ENCODE results near the gene MMP23B. TPM values are rescaled to one million over a fixed set of nuclear protein-coding genes. Genes with fewer than 3 reads are reported as not detected.
"Not testable (repeated sequence)": the region's sequence is repeated elsewhere in the genome, so short reads cannot be mapped to it uniquely, and the experiment has no call there.

The MMP23B gene
- total and polyA plus RNA-seq, 2 of the 8 experiments (the other 6 are each of a cell fraction or from before 2014, with no cell fraction given) = 9.2 to 14.6 TPM

DNA sequence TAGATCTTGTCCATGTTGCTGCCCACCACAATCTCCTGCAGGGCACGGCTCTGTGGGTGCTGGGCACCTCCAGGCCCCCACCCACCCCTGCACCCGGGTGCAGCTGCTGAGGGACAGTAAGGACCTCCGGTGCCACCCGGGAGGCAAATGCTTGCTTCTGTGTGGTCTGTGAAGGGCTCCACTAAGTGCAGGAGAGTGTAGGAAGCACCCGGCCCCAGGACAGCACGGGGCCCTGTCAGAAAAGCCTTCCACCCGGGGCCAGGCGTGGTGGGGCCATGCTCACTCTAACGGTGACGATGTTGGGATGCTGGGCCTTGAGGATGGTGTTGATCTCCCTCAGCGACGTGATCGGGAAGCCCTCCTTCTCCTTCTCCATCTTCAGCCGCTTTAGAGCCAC, 5.5 kb downstream of the MMP23B start:
- FAIRE-seq; H4K20me1 ChIP-seq (replicated peaks in 1 of 2; ENCODE audit: control insufficient read depth in 1 of 2, insufficient read depth in 2 of 2, low read length in 2 of 2); H2BK20ac ChIP-seq (ENCODE audit: low read length); H3K23me2 ChIP-seq (ENCODE audit: low read depth, low read length); H3K4me2 ChIP-seq (ENCODE audit: insufficient read depth in 1 of 2, low read depth in 2 of 2, low read length in 2 of 2); H2BK12ac ChIP-seq (ENCODE audit: low read depth, low read length); H3K27me3 ChIP-seq (replicated peaks in 1 of 4; ENCODE audit: control insufficient read depth in 3 of 4, extremely low read depth in 1 of 4, insufficient read depth in 3 of 4, low read length in 3 of 4); H3K79me2 ChIP-seq (ENCODE audit: control insufficient read depth in 1 of 2, insufficient read depth in 2 of 2, low read length in 2 of 2); H3K14ac ChIP-seq (ENCODE audit: insufficient read length); CTCF ChIA-PET (ENCODE audit: partially characterized antibody); H3K56ac ChIP-seq (replicated peaks; ENCODE audit: insufficient read length, low read depth, low read length); POLR2A ChIA-PET (ENCODE audit: partially characterized antibody); H3K18ac ChIP-seq (ENCODE audit: extremely low read depth, low read length); H3K4me3 ChIP-seq (ENCODE audit: extremely low read depth in 1 of 4, insufficient read depth in 2 of 4, low read depth in 3 of 4, low read length in 4 of 4); H2AK5ac ChIP-seq (ENCODE audit: low read depth, low read length); H3K9ac ChIP-seq (replicated peaks in 1 of 4; ENCODE audit: extremely low read depth in 1 of 4, low read depth in 3 of 4, low read length in 3 of 4); H4K8ac ChIP-seq (ENCODE audit: extremely low read depth, insufficient read depth, low read length); H2BK120ac ChIP-seq (replicated peaks; ENCODE audit: low read depth, low read length); H4K5ac ChIP-seq (ENCODE audit: insufficient read length, low read depth, low read length); H2AFZ ChIP-seq (ENCODE audit: low read length); H3K79me1 ChIP-seq (ENCODE audit: low read depth, low read length); H4K91ac ChIP-seq (replicated peaks; ENCODE audit: insufficient read length, low read length); H2BK5ac ChIP-seq (ENCODE audit: low read depth, low read length); H3K4me1 ChIP-seq (replicated peaks in 1 of 4; ENCODE audit: control insufficient read depth in 3 of 4, insufficient read depth in 4 of 4, low read length in 3 of 4); H3K4ac ChIP-seq (replicated peaks; ENCODE audit: insufficient read length, low read depth, low read length); DNase-seq (ENCODE audit: low read depth in 1 of 2, low spot score in 2 of 2); H3K9me3 ChIP-seq (ENCODE audit: insufficient read depth in 2 of 2, low read depth in 1 of 2, low read length in 1 of 2); H2BK15ac ChIP-seq (ENCODE audit: low read length); H3K27ac ChIP-seq (ENCODE audit: low read depth, low read length); H3K23ac ChIP-seq (ENCODE audit: insufficient read length): not testable (repeated sequence)
- peaks cover 0 to 15% (median 5%) of the 10 kb centered on the region in 4 experiments; a peak in 5 of 8 replicates for H3K36me3 ChIP-seq (ENCODE audit: control insufficient read depth in 2 of 4, insufficient read depth in 4 of 4, low read length in 3 of 4)
- 90% methylated on average over 12 of the region's 14 CpGs; no CpG with 5 or more reads in 1 of the 2 experiments for WGBS, 2 experiments (ENCODE audit: extremely low coverage in 1 of 2, insufficient coverage in 1 of 2, insufficient read length in 1 of 2, insufficient replicate concordance in 2 of 2, low coverage in 1 of 2, low lambda C conversion rate in 2 of 2, missing lambda C conversion rate in 1 of 2)

DNA sequence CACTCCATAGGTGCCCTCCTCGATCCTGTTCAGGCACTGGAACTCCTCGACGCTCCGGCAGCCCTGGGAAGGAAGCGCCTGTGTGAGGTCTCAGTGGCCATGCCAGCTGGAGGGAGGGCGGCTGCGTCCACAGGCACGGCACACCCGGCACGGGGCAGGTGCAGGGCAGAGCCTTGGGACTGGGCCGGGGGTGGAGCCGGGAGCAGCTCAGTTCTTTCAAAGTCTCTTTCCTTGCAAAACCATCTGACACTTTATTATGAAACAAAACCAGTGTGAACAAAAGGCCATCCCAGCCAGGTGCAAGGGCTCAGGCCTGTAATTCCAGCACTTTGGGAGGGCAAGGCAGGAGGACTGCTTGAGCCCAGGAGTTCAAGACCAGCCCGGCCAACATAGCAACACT, 6.6 kb downstream of the MMP23B start:
- H4K5ac ChIP-seq (ENCODE audit: insufficient read length, low read depth, low read length); POLR2A ChIA-PET (ENCODE audit: partially characterized antibody); H2BK12ac ChIP-seq (ENCODE audit: low read depth, low read length): not testable (repeated sequence)

More for the DNA sequence above, 6.6 kb downstream of the MMP23B start:
- H3K27ac ChIP-seq (ENCODE audit: low read depth, low read length); H4K20me1 ChIP-seq (replicated peaks in 1 of 2; ENCODE audit: control insufficient read depth in 1 of 2, insufficient read depth in 2 of 2, low read length in 2 of 2); H3K27me3 ChIP-seq (replicated peaks in 1 of 4; ENCODE audit: control insufficient read depth in 3 of 4, extremely low read depth in 1 of 4, insufficient read depth in 3 of 4, low read length in 3 of 4); H3K4me2 ChIP-seq (ENCODE audit: insufficient read depth in 1 of 2, low read depth in 2 of 2, low read length in 2 of 2); H4K8ac ChIP-seq (ENCODE audit: extremely low read depth, insufficient read depth, low read length); H3K4ac ChIP-seq (replicated peaks; ENCODE audit: insufficient read length, low read depth, low read length); H3K79me2 ChIP-seq (ENCODE audit: control insufficient read depth in 1 of 2, insufficient read depth in 2 of 2, low read length in 2 of 2); H3K14ac ChIP-seq (ENCODE audit: insufficient read length); H2BK120ac ChIP-seq (replicated peaks; ENCODE audit: low read depth, low read length); H3K23ac ChIP-seq (ENCODE audit: insufficient read length); H2BK5ac ChIP-seq (ENCODE audit: low read depth, low read length); DNase-seq (ENCODE audit: low read depth in 1 of 2, low spot score in 2 of 2); H3K4me1 ChIP-seq (replicated peaks in 1 of 4; ENCODE audit: control insufficient read depth in 3 of 4, insufficient read depth in 4 of 4, low read length in 3 of 4); H2AK5ac ChIP-seq (ENCODE audit: low read depth, low read length); H3K9me3 ChIP-seq (ENCODE audit: insufficient read depth in 2 of 2, low read depth in 1 of 2, low read length in 1 of 2); H3K56ac ChIP-seq (replicated peaks; ENCODE audit: insufficient read length, low read depth, low read length); H3K18ac ChIP-seq (ENCODE audit: extremely low read depth, low read length); FAIRE-seq; CTCF ChIA-PET (ENCODE audit: partially characterized antibody); H4K91ac ChIP-seq (replicated peaks; ENCODE audit: insufficient read length, low read length); H2AFZ ChIP-seq (ENCODE audit: low read length); H3K79me1 ChIP-seq (ENCODE audit: low read depth, low read length); H2BK15ac ChIP-seq (ENCODE audit: low read length); H3K4me3 ChIP-seq (ENCODE audit: extremely low read depth in 1 of 4, insufficient read depth in 2 of 4, low read depth in 3 of 4, low read length in 4 of 4); H3K23me2 ChIP-seq (ENCODE audit: low read depth, low read length); H2BK20ac ChIP-seq (ENCODE audit: low read length); H3K9ac ChIP-seq (replicated peaks in 1 of 4; ENCODE audit: extremely low read depth in 1 of 4, low read depth in 3 of 4, low read length in 3 of 4): not testable (repeated sequence)
- peaks cover 0 to 15% (median 5%) of the 10 kb centered on the region in 4 experiments; a peak in 5 of 8 replicates for H3K36me3 ChIP-seq (ENCODE audit: control insufficient read depth in 2 of 4, insufficient read depth in 4 of 4, low read length in 3 of 4)
- WGBS, 2 experiments (ENCODE audit: extremely low coverage in 1 of 2, insufficient coverage in 1 of 2, insufficient read length in 1 of 2, insufficient replicate concordance in 2 of 2, low coverage in 1 of 2, low lambda C conversion rate in 2 of 2, missing lambda C conversion rate in 1 of 2) = 100% methylated on average over 6 of the region's 13 CpGs; no CpG with 5 or more reads in 1 of the 2 experiments
